Caki2 (cell line): Measurements from ENCODE around the gene SLC35F1. TPM values are rescaled to one million over a fixed set of nuclear protein-coding genes. Genes with fewer than 3 reads are reported as not detected.

Experiments used
- DNase-seq: peaks from one replicate; pipeline ENCODE4 v3.0.0-alpha.2; 2015; ENCODE audit warnings: low read depth
- in situ Hi-C: cut with HindIII; loops from 2 replicates; pipeline ENCODE4 v1.10.0; 2016; ENCODE audit warnings: low sequenced_read_pairs, low pct_unique_long_range_greater_than_20kb, mixed read lengths
- total RNA-seq: library from RNA; depleted of rRNA; stranded (reverse); fragments of >200 nt; shearing (Covaris generic); gene quantifications from 2 replicates; pipeline ENCODE4 v1.2.3, GENCODE V29; 2014; ENCODE audit warnings: low replicate concordance; rRNA removed

Gene SLC35F1
- total RNA-seq, 1 experiment from 2014 or later = not detected

DNA sequence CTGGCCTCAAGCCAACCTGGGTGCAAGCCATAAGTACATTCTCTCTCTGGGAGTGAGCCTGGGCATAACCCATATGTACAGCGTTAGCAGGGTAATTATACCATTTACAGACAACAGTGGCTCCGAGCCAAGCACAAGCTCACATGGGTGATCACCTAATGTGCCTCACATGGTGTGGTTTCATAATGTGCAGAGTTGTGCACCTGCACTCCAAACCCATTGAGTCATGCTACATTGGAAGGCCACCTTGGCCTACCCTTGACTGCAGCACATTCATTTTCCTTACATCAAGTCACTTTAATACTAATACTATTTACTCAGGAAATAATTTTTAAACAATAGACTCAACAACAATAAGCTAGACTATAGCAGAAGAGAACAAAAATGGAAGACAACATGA, 446.5 kb downstream of the SLC35F1 start:
- DNase-seq = no peak
- in situ Hi-C loops = no loop called here

DNA sequence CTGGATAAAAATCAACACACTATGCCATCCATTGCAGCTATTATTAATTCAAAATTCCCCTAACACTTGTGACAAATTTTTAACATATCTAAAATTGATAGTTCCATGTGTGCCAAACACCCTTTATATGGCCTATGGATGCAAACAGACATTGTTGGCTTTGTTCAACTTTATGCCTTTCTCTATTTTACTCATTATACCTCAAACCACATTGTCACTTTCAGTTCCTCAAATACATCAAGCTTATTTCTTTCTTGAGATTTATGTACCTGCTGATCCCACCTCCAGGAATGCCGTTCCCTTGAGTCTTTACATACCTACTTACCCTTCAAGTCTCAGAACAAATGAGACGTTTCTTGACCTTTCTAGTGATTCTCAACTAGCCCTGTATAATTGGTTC, 447.6 kb downstream of the SLC35F1 start:
- no peak for DNase-seq
- in situ Hi-C loops = no loop called here

DNA sequence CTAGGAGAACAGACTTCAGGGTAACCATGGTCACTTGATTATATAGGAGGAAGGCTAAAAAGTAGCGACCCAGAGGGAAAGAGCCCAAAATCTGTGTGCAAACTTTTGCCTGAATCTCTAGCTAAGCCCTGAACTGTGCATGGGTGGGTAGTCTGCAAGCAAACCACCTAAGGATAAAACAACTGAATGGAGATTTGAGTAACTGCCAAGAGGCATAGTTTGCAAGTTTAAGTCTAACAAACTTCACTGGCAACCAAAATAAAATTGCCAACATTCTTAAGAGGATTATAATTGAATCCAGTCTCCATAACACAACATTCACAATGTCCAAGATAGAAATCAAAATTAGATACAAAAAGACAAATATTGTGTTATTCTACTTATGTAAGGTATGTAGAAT, 449.0 kb downstream of the SLC35F1 start:
- no peak for DNase-seq
- in situ Hi-C loops = no loop called here

DNA sequence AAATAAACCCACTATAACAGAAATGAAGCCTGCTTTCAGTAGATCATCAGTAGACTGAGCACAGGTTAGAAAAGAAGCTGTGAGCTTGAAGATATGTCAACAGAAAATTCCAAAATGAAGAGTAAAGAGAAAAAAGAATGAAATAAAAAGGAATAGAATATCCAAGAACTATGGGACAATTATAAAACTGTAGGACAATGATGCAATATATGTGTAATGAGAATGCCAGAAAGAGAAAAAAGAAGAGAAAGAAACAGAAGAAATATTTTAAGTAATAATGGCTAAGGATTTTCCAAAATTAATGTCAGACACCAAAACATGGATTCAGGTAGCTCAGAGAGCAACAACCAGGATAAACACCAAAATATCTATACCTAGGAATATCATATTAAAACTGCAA, 449.6 kb downstream of the SLC35F1 start:
- in situ Hi-C loops = no loop called here
- DNase-seq = no peak

Other genes with a start within 250 kb of the SLC35F1 start
- 21.0 and 23.6 TPM in 2 replicates for gene NUS1, start 231.8 kb upstream of the SLC35F1 start, total RNA-seq